GM12872 (cell line): ENCODE data around the gene TMEM187.

Experiments
- TF ChIP-seq, protein P1 (sequence below): IDR thresholded peaks from 3 replicates; pipeline ENCODE4 v1.5.1; 2011; ENCODE audit warnings: low read depth, mild to moderate bottlenecking, low read length, moderate library complexity; ENCODE audit not compliant: insufficient read depth

TMEM187 gene

DNA sequence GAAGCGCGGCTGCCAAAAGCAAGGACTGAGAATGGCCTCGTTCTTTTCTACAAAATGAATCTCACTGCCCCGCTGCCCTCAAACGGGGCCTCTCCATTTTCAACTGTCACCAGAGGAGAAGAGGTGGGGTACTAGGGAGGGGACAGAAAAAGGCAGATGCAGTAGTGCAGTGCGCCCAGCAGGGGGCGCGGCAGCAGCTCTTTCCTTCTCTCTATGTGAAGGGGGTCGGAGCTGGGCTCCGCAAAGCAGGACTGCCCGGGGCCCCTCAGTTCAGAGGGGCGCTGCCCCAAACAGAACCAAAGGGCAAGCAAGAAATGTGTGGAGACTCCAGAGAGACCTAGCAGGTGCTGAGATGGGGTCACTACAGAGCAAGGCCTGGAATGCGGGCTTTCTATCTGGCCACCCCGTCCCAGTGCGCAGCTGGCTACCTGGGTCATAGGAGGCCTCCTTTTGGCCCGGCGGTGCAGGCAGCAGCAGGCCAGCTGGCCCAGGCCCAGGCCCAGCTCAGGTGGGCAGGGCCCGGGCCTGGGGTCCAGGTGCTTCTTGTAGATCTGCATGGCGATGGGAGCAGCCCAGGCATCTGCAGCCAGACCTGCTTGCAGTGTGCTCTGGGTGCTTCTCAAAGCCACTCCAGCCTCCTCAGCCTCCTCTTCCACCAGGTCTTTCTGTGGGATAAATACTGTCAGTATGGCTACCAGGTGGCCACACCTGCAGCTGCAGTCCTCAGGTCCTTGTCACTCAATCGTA, 41.2 kb downstream of the TMEM187 start:
- TF ChIP-seq, protein P1, sequence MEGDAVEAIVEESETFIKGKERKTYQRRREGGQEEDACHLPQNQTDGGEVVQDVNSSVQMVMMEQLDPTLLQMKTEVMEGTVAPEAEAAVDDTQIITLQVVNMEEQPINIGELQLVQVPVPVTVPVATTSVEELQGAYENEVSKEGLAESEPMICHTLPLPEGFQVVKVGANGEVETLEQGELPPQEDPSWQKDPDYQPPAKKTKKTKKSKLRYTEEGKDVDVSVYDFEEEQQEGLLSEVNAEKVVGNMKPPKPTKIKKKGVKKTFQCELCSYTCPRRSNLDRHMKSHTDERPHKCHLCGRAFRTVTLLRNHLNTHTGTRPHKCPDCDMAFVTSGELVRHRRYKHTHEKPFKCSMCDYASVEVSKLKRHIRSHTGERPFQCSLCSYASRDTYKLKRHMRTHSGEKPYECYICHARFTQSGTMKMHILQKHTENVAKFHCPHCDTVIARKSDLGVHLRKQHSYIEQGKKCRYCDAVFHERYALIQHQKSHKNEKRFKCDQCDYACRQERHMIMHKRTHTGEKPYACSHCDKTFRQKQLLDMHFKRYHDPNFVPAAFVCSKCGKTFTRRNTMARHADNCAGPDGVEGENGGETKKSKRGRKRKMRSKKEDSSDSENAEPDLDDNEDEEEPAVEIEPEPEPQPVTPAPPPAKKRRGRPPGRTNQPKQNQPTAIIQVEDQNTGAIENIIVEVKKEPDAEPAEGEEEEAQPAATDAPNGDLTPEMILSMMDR = peak; percentile 90

DNA sequence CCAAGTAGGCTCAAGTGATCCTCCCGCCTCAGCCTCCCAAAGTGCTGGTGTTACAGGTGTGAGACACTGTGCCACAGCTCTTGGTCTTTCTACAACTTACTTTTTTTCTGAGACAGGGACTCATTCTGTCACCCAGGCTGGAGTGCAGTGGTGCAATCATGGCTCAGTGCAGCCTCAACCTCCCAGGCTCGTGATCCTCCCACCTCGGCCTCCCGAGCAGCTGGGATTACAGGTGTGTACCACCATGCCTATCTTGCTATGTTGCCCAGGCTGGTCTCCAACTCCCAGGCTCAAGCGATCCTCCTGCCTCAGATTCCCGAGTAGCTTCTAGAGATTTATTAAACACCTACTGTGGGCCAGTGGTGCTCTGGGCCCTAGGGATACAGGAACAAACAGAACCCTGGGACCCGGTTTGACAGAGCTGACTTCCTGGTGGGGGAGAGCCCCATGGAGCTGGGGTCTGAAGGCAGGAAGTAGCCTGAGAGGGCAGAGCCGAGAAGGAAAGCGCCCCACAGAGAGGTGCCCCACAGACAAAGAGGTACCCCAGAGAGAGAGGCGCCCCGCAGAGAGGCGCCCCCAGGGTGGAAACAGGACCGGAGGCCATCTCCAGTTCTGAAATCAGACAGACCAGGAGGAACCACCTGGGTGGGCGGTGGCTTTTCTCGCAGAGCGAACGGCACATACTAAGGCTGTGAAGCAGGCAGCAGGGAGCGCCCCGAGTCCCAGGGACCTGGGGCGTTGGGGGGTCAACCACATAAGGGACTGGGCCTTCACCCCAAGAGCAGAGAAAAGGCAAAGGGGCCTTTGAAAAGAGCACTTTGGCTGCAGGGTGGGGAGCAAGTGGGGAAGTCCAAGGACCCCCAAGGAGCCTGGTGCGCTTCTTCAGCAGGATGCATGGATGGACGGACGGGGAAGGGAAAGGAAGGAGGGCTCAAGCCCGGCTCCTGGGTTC, 42.2 kb downstream of the TMEM187 start:
- TF ChIP-seq, protein P1 = no peak

DNA sequence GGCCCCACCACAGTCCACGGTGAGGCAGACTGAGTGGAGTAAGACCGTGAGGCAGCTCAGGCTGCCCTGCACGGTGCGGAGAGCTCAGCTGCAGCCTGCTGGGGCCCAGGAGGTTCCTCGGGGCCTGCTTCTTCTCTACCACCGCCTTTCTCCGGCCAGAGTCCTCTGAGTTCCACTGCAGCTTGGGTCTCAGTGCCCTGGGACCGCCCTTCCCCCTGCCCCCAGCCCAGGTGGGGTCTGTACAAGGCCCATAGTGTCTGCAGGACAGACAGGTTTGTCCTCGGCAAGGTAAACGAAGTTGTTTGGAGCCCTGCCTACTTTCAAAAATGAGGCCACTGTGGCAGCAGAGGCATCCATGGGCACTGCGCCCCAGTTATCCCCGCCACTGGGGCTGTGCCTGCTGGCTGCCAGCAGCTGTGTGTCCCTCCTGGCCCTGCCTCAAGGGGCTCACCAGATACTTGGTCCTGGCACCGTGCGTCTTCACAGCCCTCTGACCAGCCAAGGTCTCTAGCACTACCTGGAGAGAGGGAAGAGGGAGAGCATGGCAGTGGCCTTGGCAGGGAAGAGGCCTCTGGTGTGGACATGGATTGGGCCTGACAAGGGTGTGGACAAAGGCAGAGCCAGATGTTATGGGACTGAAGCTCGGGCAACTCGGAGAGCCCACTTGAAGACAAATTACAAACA, 43.2 kb downstream of the TMEM187 start:
- TF ChIP-seq, protein P1 = no peak

DNA sequence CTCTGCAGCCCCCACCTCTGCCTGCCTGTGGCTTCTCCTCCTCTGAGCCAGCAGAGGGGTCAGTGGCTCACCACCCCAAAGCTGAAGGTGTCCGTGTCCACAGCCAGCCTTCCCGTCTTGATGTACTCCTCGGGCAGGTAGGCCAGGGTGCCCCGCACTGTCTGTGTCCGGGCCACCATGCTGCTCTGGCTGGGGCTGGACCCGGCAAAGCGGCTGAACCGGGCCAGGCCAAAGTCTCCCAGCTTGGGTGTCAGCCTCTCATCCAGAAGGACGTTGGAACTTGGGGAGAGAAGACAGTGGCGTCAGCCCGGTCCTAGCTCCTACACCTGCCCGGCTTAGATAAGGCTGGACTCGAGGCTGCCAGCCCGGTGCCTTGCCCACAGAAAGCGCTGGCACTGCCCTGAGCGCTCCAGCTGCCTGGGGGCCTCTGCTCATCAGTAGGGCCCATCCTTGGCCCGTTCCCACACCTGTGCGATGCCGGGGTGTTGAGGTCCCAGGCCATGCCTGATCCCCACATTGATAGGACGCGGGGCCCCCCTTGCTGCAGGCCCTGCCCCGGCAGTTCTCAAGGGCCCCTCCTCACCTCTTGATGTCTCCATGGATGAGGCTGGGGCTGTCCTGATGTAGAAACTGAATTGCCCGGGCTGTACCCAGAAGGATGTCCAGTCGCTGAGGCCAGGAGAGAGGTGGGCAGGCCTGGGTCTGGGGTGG, 44.0 kb downstream of the TMEM187 start:
- TF ChIP-seq, protein P1 = no peak

DNA sequence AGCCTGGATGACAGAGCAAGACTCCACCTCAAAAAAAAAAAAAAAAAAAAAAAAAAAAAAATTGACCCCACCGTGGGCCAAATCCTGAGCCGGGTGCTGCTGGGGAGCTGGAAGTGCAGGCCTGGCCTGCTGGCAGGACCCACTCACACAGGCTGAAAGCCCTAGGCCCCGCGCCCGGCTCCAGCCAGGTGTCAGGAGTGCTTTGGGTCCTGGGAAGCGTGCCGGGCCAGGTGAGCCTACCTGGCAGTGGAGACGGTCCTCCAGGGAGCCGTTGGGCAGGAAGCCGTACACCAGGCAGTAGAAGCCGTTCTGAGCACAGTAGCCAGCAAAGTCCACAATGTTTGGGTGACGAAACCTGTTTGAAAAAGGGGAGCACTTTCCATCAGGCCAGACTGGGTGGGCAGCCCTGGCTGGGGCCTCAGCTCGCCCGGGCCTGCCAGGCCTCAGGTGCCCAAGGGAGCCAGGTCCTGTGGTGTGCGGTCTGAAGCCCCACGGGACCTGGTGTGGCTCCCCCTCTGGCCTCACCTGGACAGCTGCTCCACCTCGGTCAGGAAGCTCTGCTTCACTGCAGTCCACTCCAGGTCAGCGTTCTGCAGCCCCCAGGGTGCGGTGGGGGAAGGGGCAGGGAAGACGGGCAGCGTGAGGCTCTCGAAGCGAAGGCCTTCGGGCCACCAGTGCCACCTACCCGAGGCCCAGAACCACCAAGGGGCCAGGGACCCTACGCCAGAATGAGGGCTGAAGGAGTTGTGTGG, 45.4 kb downstream of the TMEM187 start:
- TF ChIP-seq, protein P1 = no peak

DNA sequence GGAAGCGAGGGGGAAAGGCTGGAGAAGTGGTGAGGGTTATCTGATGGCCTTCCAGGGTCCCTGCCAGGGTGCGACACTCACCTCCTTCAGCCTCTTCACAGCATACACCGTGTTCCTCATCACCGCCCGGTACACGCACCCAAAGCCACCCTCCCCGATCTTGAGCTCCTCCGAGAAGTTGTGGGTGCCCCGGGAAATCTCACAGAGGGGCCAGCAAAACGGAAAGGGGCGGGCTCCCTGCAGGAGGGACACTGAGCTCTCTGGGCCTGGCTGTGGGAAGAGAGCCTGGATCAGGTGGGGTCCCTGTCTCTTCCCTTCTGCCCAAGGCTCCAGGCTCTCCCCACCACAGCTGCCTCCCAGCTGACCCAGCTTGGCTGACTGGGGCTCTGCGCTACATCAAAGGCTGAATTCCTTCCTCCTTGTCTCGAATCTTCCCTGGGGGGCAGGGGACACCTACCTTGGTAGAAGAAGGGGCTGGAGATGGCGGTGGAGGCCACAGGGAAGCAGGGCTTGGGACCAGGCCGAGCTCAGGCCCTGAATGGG, 46.0 kb downstream of the TMEM187 start:
- TF ChIP-seq, protein P1 = no peak
